ENCODE data around the gene PELI3. TPM values are rescaled to one million over a fixed set of nuclear protein-coding genes. Genes with fewer than 3 reads are reported as not detected.
A peak's percentile ranks its signal among the peaks of the same experiment; 100 is the strongest.

The PELI3 gene
- total RNA-seq, 2 experiments from 2014 or later: 20.7 to 23.8 TPM

GRCh38 chr11:66484806-66485380, 18.2 kb downstream of the PELI3 start:
- no peak overlapping the region for H3K27ac Mint-ChIP-seq
- ATAC-seq (ENCODE audit: poor library complexity): no peak
- intact Hi-C loops (cut with DNase I, micrococcal nuclease): loop anchor here in 1 of 2 experiments (5.0 kb wide), 1 partner anchor 192 kb away; the partner anchor contains the start of gene RBM4B
- peaks cover 61% of the 10 kb centered on the region for H3K36me3 Mint-ChIP-seq (ENCODE audit: low read depth)
- peaks cover 43% of the 10 kb centered on the region for H3K36me3 ChIP-seq (ENCODE audit: insufficient read depth, low read length)
- H3K9me3 Mint-ChIP-seq: no peaks in the 10 kb centered on the region
- no peak overlapping the region for H3K4me3 Mint-ChIP-seq
- H3K4me3 ChIP-seq (ENCODE audit: low read length): no peak overlapping the region
- H3K27me3 ChIP-seq (ENCODE audit: control insufficient read depth in 1 of 2, insufficient read depth in 2 of 2, low read length in 2 of 2): no peaks in the 10 kb centered on the region
- no peak overlapping the region for H3K27ac ChIP-seq (ENCODE audit: low read depth in 1 of 2, low read length in 2 of 2)
- peaks cover 6% of the 10 kb centered on the region for H3K4me1 Mint-ChIP-seq (ENCODE audit: low read depth)
- ChIA-PET CTCF (no interaction called here), POLR2A (interaction anchor here (0.6 kb wide), 1 partner anchor 17 kb away, joined by 3 read pairs; no protein-coding TSS in a partner anchor)
- H3K27me3 Mint-ChIP-seq: no peaks in the 10 kb centered on the region
- no peaks in the 10 kb centered on the region for H3K9me3 ChIP-seq (ENCODE audit: control insufficient read depth in 1 of 2, insufficient read depth in 1 of 2, low read length in 2 of 2)
- peaks cover 17% of the 10 kb centered on the region for H3K4me1 ChIP-seq (ENCODE audit: insufficient read depth, low read length)
- no peak for DNase-seq
- no peak for TF ChIP-seq CTCF (IDR thresholded peaks at IDR 0.05)

DNA sequence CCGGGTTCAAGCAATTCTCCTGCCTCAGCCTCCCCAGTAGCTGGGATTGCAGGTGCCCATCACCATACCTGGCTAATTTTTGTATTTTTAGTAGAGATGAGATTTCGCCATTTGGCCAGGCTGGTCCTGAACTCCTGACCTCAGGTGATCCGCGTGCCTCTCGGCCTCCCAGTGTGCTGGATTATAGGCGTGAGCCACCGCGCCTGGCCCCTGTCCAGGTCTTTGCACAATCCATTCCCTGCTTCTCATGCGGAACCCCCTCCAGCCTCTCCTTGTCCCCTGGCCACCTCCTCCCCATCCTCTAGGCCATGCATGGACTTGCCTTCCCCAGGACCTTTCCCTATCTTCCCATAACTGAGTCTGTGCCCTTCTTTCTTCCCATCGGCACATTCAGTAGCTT, 22.3 kb downstream of the PELI3 start:
- Histone ChIP-seq H3K4me3 (ENCODE audit: low read length) (no peak overlapping the region), H3K9me3 (ENCODE audit: control insufficient read depth in 1 of 2, insufficient read depth in 1 of 2, low read length in 2 of 2) (no peaks in the 10 kb centered on the region), H3K36me3 (ENCODE audit: insufficient read depth, low read length) (peaks cover 66% of the 10 kb centered on the region), H3K27me3 (ENCODE audit: control insufficient read depth in 1 of 2, insufficient read depth in 2 of 2, low read length in 2 of 2) (no peaks in the 10 kb centered on the region), H3K4me1 (ENCODE audit: insufficient read depth, low read length) (no peaks in the 10 kb centered on the region), H3K27ac (ENCODE audit: low read depth in 1 of 2, low read length in 2 of 2) (no peak overlapping the region)
- no peaks in the 10 kb centered on the region for H3K9me3 Mint-ChIP-seq
- ChIA-PET CTCF (no interaction called here), POLR2A (no interaction called here)
- no peaks in the 10 kb centered on the region for H3K4me1 Mint-ChIP-seq (ENCODE audit: low read depth)
- intact Hi-C loops (cut with DNase I, micrococcal nuclease): no loop called here
- ATAC-seq (ENCODE audit: poor library complexity): no peak
- no peak overlapping the region for H3K4me3 Mint-ChIP-seq
- no peak overlapping the region for H3K27ac Mint-ChIP-seq
- peaks cover 61% of the 10 kb centered on the region for H3K36me3 Mint-ChIP-seq (ENCODE audit: low read depth)
- DNase-seq: no peak
- no peak for TF ChIP-seq CTCF (IDR thresholded peaks at IDR 0.05)
- H3K27me3 Mint-ChIP-seq: no peaks in the 10 kb centered on the region

- Mint-ChIP-seq H3K9me3 (no peaks in the 10 kb centered on the region), H3K27ac (no peak overlapping the region), H3K27me3 (no peaks in the 10 kb centered on the region), H3K36me3 (ENCODE audit: low read depth) (peaks cover 61% of the 10 kb centered on the region), H3K4me3 (no peak overlapping the region), H3K4me1 (ENCODE audit: low read depth) (no peaks in the 10 kb centered on the region)
- Histone ChIP-seq H3K36me3 (ENCODE audit: insufficient read depth, low read length) (peaks cover 63% of the 10 kb centered on the region), H3K4me3 (ENCODE audit: low read length) (no peak overlapping the region), H3K27ac (ENCODE audit: low read depth in 1 of 2, low read length in 2 of 2) (no peak overlapping the region), H3K27me3 (ENCODE audit: control insufficient read depth in 1 of 2, insufficient read depth in 2 of 2, low read length in 2 of 2) (no peaks in the 10 kb centered on the region), H3K9me3 (ENCODE audit: control insufficient read depth in 1 of 2, insufficient read depth in 1 of 2, low read length in 2 of 2) (no peaks in the 10 kb centered on the region), H3K4me1 (ENCODE audit: insufficient read depth, low read length) (no peaks in the 10 kb centered on the region)
- CTCF ChIA-PET: no interaction called here
- intact Hi-C loops (cut with DNase I, micrococcal nuclease): no loop called here
- peak in 1 of 14 experiments; percentile 3 for DNase-seq
- POLR2A ChIA-PET: no interaction called here
- no peak for TF ChIP-seq CTCF (IDR thresholded peaks at IDR 0.05)
- ATAC-seq (ENCODE audit: poor library complexity): no peak
These were observed 22.9 kb downstream of the PELI3 start for GRCh38 chr11:66489636-66490035.

Measured in CD4-positive, alpha-beta T cell (primary cell).